Measurements from ENCODE around the gene ROBO4. TPM values are rescaled to one million over a fixed set of nuclear protein-coding genes. Genes with fewer than 3 reads are reported as not detected.

ROBO4 gene
- total RNA-seq, 1 donor from 2014 or later, result 34.4 TPM

GRCh38 chr11:124865181-124865901, 32.3 kb downstream of the ROBO4 start, which contains the start of gene ROBO3:
Gene ROBO3 (plus strand): TSS chr11:124865432. CDS start chr11:124865578, 146 bp downstream.
- intact Hi-C loops (cut with DNase I), result loop anchor here (10.0 kb wide), 1 partner anchor 191 kb away; the partner anchor contains the start of genes SIAE and SPA17
- ATAC-seq (no peak), DNase-seq (ENCODE audit: low spot score) (no peak)

DNA sequence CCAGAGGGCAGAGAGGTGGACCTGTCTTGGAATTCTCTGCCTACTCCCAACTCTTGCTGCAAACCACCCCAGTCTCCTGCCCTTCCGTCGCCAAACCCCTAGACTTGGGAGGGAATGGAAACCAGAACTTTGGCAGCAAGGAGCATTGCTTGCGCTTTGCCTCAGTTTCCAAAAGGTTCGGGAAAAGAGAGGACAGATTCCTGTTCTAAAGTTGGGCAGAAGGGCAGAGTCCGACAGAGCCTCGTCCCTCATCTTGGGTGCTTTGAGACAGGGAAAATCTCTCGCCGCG, 32.8 kb downstream of the ROBO4 start:
- ATAC-seq (no peak), DNase-seq (ENCODE audit: low spot score) (no peak)
- intact Hi-C loops (cut with DNase I), result loop anchor here (10.0 kb wide), 1 partner anchor 190 kb away; the partner anchor contains the start of genes SIAE and SPA17

DNA sequence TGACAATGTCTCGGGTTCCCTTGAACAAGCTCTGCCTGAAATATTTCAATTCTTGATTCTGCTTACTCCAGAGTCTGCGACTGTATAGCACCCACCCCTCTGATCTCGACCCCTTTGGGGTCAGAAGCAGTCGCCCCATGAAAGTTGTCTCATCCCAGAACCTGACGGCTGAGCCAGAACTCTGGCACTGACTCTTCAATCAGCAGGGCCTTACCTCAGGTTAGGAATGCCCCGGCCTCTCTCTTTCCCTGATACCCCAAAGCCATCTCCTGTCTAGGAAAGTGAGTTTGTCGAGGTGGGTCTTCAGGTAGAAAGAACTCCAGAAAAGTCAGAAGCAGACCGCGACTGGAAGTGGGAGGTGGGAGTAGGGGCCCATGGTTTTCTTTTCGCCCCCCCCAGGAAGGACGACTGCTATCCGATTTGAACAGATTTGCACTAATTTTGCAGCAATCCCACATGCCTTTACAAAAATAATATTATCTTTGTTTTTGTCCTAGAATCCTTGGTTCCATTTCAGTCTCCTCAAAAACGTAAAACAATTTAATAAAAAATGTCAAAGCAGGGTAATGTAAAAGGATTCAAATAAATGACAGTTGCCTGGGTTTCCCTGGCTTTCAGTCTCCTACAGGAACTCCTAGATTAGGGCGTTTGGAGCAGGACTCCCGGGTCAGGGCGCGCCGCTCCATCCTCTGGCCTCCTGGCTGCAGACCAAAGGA, 33.3 kb downstream of the ROBO4 start:
- DNase-seq (ENCODE audit: low spot score) (no peak), ATAC-seq (no peak)
- intact Hi-C loops (cut with DNase I), result loop anchor here (10.0 kb wide), 1 partner anchor 190 kb away; the partner anchor contains the start of genes SIAE and SPA17

DNA sequence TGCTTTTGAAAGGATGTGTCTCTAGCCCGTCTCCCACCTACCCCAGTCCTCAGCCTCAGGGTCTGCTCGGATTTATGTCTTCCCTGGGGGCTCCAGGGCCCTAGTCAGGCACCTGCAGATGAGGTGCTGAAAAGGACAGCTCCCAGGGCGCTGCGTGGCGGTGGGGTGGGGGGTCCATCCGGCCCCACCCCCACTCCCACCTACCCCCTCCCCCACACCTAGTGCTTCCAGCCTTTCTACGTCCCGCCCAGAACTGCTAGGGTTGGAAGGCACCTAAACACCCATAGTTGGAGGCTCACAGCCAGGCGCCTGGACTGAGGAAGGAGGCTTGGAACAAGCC, 33.9 kb downstream of the ROBO4 start:
- peak; percentile 8 for ATAC-seq
- DNase-seq (ENCODE audit: low spot score), result no peak

DNA sequence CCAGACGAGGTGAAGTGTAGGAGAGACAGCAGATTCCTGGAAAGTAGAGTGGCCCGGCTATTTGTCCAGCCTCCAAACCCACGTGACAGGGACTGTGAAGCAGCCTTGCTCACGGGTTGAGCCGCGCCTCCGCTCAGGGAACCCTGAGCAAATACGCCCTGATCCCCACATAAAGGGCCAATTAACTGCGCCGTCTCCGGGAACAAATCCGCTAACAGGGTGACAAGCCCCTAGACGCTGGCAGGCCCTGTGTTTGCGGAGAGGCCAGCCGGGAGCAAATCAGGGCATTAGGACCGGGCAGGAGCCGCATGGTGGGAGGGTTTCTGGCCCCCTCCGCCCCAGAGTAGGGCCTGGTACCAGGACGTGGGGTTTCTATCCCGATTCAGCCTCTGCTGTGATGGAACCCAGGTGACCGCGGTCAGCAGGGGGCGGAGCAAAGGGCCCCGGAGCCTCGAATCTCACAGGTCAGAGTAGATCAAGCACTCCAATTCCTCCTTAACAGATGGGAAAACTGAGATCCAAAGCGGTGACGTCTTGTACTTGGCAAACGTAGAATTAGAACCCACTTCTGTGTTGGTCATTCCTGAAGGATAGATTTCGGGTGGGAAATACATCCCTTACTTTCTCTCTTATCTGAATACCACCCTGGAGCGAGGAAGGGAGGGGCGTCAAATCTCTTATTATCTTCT, 34.4 kb downstream of the ROBO4 start:
- intact Hi-C loops (cut with DNase I), result loop anchor here (10.0 kb wide), 1 partner anchor 188 kb away; the partner anchor contains the start of genes SIAE and SPA17
- ATAC-seq, result peak; percentile 80
- DNase-seq (ENCODE audit: low spot score), result no peak

More for the DNA sequence above, 33.9 kb downstream of the ROBO4 start:
- intact Hi-C loops (cut with DNase I), result loop anchor here (10.0 kb wide), 1 partner anchor 189 kb away; the partner anchor contains the start of genes SIAE and SPA17

- DNase-seq (ENCODE audit: low spot score), result no peak
- intact Hi-C loops (cut with DNase I), result loop anchor here (10.0 kb wide), 1 partner anchor 187 kb away; the partner anchor contains the start of genes SIAE and SPA17
- ATAC-seq, result no peak
These were observed 36.0 kb downstream of the ROBO4 start for GRCh38 chr11:124861670-124862069.

DNA sequence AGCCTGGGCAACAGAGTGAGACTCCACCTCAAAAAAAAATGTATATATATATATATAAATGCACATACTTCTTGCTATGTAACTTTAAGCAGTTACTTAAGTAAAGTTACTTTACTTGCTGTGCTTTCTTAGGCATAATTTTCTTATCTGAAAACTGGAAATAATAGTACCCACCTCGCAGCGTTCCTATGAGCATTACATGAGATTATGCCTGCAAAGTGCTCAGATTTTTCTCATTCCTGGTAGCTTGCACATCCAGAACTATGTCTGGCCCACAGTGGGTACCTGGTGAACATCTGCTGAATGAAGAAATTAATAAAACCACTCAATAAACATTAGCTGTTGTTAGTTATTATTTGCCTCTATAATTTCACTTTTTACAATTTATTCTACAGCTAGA, 38.5 kb downstream of the ROBO4 start:
- intact Hi-C loops (cut with DNase I), result no loop called here
- no peak for ATAC-seq
- no peak for DNase-seq (ENCODE audit: low spot score)

DNA sequence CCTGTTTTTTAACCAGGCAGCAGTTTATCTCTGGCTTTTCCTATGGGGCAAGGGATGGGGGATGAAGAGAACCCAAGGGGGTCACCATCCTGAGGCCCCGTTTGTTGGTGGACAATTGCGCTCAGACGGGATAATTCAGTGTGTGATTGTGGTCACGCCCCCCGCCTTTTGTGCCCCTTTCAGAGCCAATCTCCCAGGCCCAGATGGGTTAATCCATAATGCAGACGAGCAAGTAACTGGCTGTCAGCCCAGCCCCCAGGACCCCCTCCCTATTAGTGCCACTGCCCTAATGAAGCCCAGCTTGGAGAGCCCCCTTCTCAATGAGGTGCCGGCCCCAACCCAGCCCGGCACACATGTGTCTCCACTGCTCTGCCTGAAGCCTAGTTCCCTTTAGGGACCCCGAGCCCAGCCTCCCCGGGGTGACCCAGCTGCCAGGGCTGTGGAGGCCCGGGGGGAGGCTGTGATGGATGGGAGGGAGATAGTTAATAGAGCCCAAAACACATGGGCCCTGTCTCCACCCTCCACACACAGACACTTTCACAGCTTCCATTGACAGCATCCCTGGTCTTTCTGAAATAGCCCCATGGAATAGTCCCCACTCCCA, 51.5 kb downstream of the ROBO4 start:
- DNase-seq (ENCODE audit: low spot score), result no peak
- ATAC-seq, result no peak
- intact Hi-C loops (cut with DNase I), result no loop called here

- ATAC-seq (no peak), DNase-seq (ENCODE audit: low spot score) (no peak)
- intact Hi-C loops (cut with DNase I), result no loop called here
These were observed 53.0 kb downstream of the ROBO4 start for GRCh38 chr11:124844664-124845079.

GRCh38 chr11:124843616-124843910, 54.1 kb downstream of the ROBO4 start:
- intact Hi-C loops (cut with DNase I), result no loop called here
- DNase-seq (ENCODE audit: low spot score) (no peak), ATAC-seq (no peak)

DNA sequence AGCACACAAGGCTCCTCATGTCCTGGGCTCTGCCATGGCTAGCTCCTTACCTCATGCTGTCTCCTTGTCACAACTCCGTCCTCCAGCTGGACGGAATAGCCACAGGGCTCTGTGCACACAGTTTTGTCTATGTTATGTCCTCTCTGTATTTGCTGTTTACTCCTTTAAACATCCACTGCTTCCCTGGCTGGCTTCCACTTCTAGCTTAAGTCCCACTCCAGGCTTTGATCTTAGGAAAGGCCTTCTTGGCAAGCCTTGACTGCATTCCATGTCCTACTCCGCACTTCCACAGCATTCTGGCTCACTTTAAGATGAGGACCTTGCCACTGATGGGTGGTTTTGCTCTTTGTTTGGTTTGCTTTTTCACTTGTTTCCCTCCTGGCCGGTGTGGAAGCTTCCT, 55.4 kb downstream of the ROBO4 start:
- ATAC-seq (no peak), DNase-seq (ENCODE audit: low spot score) (no peak)
- intact Hi-C loops (cut with DNase I), result no loop called here

GRCh38 chr11:124841840-124842239, 55.8 kb downstream of the ROBO4 start:
- ATAC-seq (no peak), DNase-seq (ENCODE audit: low spot score) (no peak)
- intact Hi-C loops (cut with DNase I), result no loop called here

GRCh38 chr11:124841201-124841600, 56.5 kb downstream of the ROBO4 start:
- DNase-seq (ENCODE audit: low spot score) (no peak), ATAC-seq (no peak)
- intact Hi-C loops (cut with DNase I), result no loop called here

DNA sequence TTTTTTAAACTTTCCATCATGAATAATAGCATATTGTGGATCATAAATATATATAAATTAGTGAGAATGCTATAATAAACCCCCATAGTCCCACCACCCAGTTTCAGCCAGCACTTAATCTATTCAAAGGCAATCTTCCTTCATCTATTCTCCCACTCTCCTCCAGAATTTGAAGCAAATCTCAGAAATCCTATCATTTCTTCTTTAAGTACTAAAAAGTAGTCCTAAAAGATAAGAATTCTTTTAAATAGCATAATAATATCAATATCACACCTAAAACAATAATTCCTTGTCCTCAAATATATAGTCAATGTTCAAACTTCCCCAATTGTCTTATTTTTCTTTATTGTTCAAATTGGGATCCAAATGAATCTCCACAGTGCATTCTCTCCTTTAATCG, 57.0 kb downstream of the ROBO4 start:
- DNase-seq (ENCODE audit: low spot score) (no peak), ATAC-seq (no peak)
- intact Hi-C loops (cut with DNase I), result no loop called here

- DNase-seq (ENCODE audit: low spot score) (no peak), ATAC-seq (no peak)
- intact Hi-C loops (cut with DNase I), result loop anchor here (10.0 kb wide), 1 partner anchor 175 kb away; no protein-coding TSS in a partner anchor
These were observed 57.6 kb downstream of the ROBO4 start for GRCh38 chr11:124839972-124840621.

DNA sequence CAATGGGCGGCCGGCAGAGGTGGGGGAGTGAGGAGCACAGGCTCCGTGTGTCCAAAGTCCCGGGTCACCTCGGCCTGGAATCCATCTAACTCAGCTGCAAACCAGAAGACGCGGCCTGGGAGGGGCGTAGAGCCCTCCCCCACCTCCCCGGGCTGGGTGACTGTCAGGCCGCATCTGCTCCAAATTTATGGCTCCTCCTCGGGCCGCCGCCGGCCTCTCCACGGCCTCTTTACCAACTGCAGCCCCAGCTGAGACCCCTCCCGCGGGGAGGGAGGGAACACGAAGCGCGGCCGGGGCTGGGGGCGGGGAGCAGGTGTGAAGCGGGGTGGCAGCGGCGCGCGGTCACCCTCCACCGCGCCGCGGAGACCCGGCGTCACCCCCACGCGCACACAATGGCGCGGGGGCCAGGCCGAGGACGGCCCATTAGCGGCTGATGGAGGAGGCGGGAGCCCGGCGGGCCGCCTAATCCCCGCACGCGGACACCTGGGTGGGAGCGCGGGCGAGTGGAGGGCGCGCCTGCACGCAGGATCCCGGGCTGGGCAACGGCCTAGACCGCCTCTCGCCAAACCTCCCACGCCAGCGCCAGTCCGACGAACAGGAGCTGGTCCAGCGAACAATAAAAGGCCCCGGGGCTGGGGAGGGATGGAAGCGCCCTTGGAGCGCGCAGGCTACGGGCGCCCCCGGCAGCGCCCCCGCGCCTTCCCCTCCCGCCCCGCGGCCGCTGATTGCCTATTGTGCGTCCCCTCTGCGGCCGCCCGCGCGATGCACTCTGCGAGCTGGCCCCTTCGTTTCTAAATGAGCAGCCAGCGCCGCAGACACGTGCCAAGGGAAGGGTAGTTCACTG, 58.3 kb downstream of the ROBO4 start:
- no peak for DNase-seq (ENCODE audit: low spot score)
- ATAC-seq, result no peak
- intact Hi-C loops (cut with DNase I), result loop anchor here (10.0 kb wide), 1 partner anchor 175 kb away; no protein-coding TSS in a partner anchor

DNA sequence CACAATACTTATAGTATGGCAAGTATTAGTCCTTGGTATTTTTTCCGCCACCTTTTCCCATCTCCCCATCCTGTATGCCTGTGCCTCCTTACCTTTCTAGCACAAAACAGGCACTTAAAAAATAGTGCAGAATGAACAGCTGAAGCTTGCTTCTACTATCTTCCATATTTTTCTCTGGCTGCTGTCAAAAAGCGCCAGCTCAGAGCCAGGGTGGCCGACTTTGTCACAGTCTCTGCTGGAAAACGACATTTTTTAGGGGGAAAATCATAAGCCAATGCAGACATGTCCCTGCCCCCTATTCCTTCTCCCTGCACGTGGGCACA, 58.9 kb downstream of the ROBO4 start:
- ATAC-seq, result no peak
- intact Hi-C loops (cut with DNase I), result loop anchor here (10.0 kb wide), 1 partner anchor 174 kb away; no protein-coding TSS in a partner anchor
- DNase-seq (ENCODE audit: low spot score), result no peak

GRCh38 chr11:124837491-124837856, 60.2 kb downstream of the ROBO4 start:
- intact Hi-C loops (cut with DNase I), result loop anchor here (10.0 kb wide), 1 partner anchor 173 kb away; no protein-coding TSS in a partner anchor
- DNase-seq (ENCODE audit: low spot score) (no peak), ATAC-seq (peak; percentile 66)
